Adrenal gland (tissue), 5 donors: ENCODE results near the gene ITPKB.

Experiments
- POLR2A ChIP-seq, 2 donors: fragments of 450-650 bp; IDR thresholded peaks; one replicate each; pipeline ENCODE4 v1.6.1; 2017; ENCODE audit warnings: antibody characterized with exemption in 2 of 2, mild to moderate bottlenecking in 2 of 2, moderate library complexity in 1 of 2
- TF ChIP-seq, protein P1 (sequence below), 6 experiments: fragments of 450-650 bp in 4 of 6; fragments of 200-600 bp in 2 of 6; sonication (generic) in 1 of 6; IDR thresholded peaks; 1 replicate in 5 of 6; 2 replicates in 1 of 6; pipeline versions ENCODE4 v1.5.1 to v1.8.0; 2016 to 2021; ENCODE audit warnings: antibody characterized with exemption in 6 of 6, mild to moderate bottlenecking in 2 of 6, moderate library complexity in 1 of 6
- donor health status: DM: no; HTN: no; CAD: no.

DNA sequence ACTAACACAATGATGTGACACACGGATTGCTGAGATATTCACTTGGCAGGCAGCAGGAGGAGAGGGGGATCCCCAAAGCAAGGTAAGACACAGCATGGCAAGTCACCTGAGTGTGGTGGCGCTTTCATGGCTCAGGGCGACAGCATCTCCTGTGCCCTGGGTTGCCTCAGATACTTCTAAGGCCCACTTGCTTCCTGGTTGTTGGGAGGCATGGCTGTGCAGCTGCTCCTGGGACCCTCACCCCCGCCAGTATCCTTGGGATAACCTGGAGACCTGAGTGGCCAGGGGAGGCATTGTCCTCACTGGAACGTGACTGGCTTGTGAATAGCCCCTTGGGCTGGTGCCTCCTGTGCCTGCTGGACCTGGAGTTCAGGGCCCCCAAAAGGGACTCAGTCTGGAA, 120.7 kb downstream of the ITPKB start:
- TF ChIP-seq, protein P1, sequence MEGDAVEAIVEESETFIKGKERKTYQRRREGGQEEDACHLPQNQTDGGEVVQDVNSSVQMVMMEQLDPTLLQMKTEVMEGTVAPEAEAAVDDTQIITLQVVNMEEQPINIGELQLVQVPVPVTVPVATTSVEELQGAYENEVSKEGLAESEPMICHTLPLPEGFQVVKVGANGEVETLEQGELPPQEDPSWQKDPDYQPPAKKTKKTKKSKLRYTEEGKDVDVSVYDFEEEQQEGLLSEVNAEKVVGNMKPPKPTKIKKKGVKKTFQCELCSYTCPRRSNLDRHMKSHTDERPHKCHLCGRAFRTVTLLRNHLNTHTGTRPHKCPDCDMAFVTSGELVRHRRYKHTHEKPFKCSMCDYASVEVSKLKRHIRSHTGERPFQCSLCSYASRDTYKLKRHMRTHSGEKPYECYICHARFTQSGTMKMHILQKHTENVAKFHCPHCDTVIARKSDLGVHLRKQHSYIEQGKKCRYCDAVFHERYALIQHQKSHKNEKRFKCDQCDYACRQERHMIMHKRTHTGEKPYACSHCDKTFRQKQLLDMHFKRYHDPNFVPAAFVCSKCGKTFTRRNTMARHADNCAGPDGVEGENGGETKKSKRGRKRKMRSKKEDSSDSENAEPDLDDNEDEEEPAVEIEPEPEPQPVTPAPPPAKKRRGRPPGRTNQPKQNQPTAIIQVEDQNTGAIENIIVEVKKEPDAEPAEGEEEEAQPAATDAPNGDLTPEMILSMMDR (IDR thresholded peaks at IDR 0.05) = no peak
- TF ChIP-seq POLR2A (IDR thresholded peaks at IDR 0.05) = no peak
